Neural crest cell (in vitro differentiated cells): ENCODE data around the gene FOXK2. TPM values are rescaled to one million over a fixed set of nuclear protein-coding genes. Genes with fewer than 3 reads are reported as not detected.

ENCODE experiments used
- DNase-seq: peaks from one replicate; pipeline ENCODE4 v3.0.0; 2021; ENCODE audit warnings: low read depth, mixed read lengths, low spot score
- H3K27ac Mint-ChIP-seq: one replicate; pipeline ENCODE4 v1.8.0; 2021; ENCODE audit warnings: mild to moderate bottlenecking, mixed read lengths; ENCODE audit not compliant: unreplicated experiment
- H3K27me3 Mint-ChIP-seq: 2 replicates; pipeline ENCODE4 v1.8.0; 2021; ENCODE audit warnings: low read depth, mild to moderate bottlenecking, mixed read lengths
- H3K36me3 Mint-ChIP-seq: 2 replicates; pipeline ENCODE4 v1.8.0; 2021; ENCODE audit warnings: low read depth, mild to moderate bottlenecking, mixed read lengths
- H3K4me1 Mint-ChIP-seq: 2 replicates; pipeline ENCODE4 v1.8.0; 2021; ENCODE audit warnings: mixed read lengths
- H3K4me3 Mint-ChIP-seq: one replicate; pipeline ENCODE4 v1.8.0; 2021; ENCODE audit warnings: mild to moderate bottlenecking, mixed read lengths
- H3K9me3 Mint-ChIP-seq: 2 replicates; pipeline ENCODE4 v1.8.0; 2021; ENCODE audit warnings: mixed read lengths
- total RNA-seq: library from RNA; stranded (reverse); gene quantifications from 2 replicates; pipeline ENCODE4 v1.2.1, GENCODE V29; 2021
- TF ChIP-seq, protein P1 (sequence below): fragments of 200-600 bp; sonication (generic); conservative IDR thresholded peaks from 2 replicates; pipeline ENCODE4 v1.5.0; 2021; ENCODE audit warnings: antibody characterized with exemption, mild to moderate bottlenecking

FOXK2 gene
- total RNA-seq, 1 donor from 2014 or later: 84.3 TPM

GRCh38 chr17:82544431-82545070 is 25.0 kb downstream of the FOXK2 start:
- Mint-ChIP-seq H3K27ac (no peak overlapping the region), H3K27me3 (no peaks in the 10 kb centered on the region), H3K9me3 (no peaks in the 10 kb centered on the region), H3K36me3 (peaks cover 4% of the 10 kb centered on the region), H3K4me1 (peaks cover 26% of the 10 kb centered on the region), H3K4me3 (no peak overlapping the region)
- TF ChIP-seq, protein P1, sequence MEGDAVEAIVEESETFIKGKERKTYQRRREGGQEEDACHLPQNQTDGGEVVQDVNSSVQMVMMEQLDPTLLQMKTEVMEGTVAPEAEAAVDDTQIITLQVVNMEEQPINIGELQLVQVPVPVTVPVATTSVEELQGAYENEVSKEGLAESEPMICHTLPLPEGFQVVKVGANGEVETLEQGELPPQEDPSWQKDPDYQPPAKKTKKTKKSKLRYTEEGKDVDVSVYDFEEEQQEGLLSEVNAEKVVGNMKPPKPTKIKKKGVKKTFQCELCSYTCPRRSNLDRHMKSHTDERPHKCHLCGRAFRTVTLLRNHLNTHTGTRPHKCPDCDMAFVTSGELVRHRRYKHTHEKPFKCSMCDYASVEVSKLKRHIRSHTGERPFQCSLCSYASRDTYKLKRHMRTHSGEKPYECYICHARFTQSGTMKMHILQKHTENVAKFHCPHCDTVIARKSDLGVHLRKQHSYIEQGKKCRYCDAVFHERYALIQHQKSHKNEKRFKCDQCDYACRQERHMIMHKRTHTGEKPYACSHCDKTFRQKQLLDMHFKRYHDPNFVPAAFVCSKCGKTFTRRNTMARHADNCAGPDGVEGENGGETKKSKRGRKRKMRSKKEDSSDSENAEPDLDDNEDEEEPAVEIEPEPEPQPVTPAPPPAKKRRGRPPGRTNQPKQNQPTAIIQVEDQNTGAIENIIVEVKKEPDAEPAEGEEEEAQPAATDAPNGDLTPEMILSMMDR: no peak
- DNase-seq: no peak

DNA sequence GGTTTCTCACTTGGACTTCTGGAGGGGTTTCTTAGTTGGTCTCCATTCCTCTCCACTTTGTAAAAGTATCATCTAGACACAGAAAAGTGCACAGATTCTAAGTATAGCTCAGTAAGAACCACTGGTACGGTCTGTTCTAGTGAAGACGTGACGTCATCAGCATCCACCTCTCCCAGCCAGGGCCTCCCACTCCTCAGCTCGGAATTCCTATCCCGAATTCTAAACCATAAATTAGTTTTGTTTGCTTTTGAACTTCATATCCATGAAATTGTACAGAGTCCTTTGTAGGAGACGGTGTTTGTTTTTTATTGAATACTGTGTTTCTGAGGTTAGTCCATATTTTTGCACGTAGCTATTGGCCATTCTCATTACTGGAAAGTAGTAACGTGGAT is 25.5 kb downstream of the FOXK2 start:
- no peaks in the 10 kb centered on the region for H3K27me3 Mint-ChIP-seq
- no peak overlapping the region for H3K4me3 Mint-ChIP-seq
- no peak overlapping the region for H3K27ac Mint-ChIP-seq
- no peaks in the 10 kb centered on the region for H3K9me3 Mint-ChIP-seq
- no peak for DNase-seq
- TF ChIP-seq, protein P1: no peak
- peaks cover 31% of the 10 kb centered on the region for H3K4me1 Mint-ChIP-seq
- peaks cover 4% of the 10 kb centered on the region for H3K36me3 Mint-ChIP-seq

DNA sequence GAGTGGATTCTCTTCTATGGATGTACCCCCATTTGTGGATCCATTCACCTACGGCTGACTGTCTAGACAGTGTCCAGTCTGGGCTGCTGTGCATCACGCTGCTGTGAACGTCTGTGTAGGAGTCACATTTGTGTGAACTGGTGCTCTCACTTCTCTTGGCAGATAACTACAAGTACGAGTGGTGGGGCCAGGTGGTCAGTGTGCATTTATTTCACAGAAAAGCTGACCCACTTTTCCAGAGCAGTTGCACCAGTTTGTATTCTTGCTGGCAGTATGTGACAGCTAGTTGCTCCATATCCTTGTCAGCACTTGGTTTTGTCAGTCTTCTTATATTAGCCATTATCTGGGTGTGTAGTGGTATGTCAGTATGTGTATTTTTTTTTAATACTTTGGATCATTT is 28.4 kb downstream of the FOXK2 start:
- Mint-ChIP-seq H3K9me3 (no peaks in the 10 kb centered on the region), H3K4me1 (peaks cover 41% of the 10 kb centered on the region), H3K36me3 (peaks cover 4% of the 10 kb centered on the region), H3K27ac (no peak overlapping the region), H3K4me3 (no peak overlapping the region), H3K27me3 (no peaks in the 10 kb centered on the region)
- TF ChIP-seq, protein P1: no peak
- no peak for DNase-seq

- Mint-ChIP-seq H3K9me3 (no peaks in the 10 kb centered on the region), H3K27me3 (no peaks in the 10 kb centered on the region), H3K36me3 (peaks cover 4% of the 10 kb centered on the region), H3K4me3 (no peak overlapping the region), H3K4me1 (peaks cover 37% of the 10 kb centered on the region), H3K27ac (no peak overlapping the region)
- no peak for DNase-seq
- TF ChIP-seq, protein P1: no peak
Measured at GRCh38 chr17:82548681-82549303, 29.3 kb downstream of the FOXK2 start.

DNA sequence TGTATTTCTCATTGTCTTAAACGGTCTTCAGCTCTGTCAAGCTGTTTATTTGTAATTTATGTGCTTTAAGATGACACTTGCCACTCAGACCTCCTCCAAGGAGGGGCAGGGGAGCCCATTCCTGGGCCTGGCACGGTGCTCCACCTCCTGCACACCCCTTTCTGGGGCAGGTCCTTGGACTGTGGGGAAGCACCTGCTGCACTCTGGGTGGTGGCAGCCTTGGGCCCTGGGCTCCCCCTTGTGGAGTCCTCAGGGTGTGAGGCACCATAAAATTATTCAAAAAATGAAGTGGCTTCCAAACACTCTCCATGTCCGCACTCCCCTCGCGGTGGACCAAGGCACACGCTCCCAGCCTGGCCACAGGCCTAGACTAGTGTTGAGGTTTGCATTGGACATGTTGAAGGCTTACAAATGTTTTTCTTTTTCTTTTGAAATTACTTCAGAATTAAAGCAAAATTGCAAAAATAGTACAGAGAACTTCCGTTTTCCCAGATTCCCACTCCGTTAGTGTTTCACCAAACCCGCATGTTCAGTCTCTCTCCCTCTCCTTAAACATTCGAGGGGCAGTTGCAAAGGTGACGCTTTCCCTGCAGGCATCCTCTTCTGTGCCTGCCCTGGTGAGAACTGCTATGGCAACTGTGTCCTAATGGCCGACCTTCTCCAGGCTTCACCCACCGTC is 32.4 kb downstream of the FOXK2 start:
- Mint-ChIP-seq H3K4me1 (peaks cover 41% of the 10 kb centered on the region), H3K36me3 (peaks cover 4% of the 10 kb centered on the region), H3K27me3 (no peaks in the 10 kb centered on the region), H3K9me3 (no peaks in the 10 kb centered on the region), H3K4me3 (peak overlapping the region; percentile 24), H3K27ac (peak overlapping the region; percentile 1)
- peak; percentile 35 for DNase-seq
- TF ChIP-seq, protein P1: peak; percentile 70
